ENCODE results near the gene TIFAB. TPM values are rescaled to one million over a fixed set of nuclear protein-coding genes. Genes with fewer than 3 reads are reported as not detected.

The TIFAB gene
- total RNA-seq, 1 experiment from 2014 or later: not detected

GRCh38 chr5:135488727-135489465, 36.7 kb upstream of the TIFAB start:
- Histone ChIP-seq H3K79me2 (ENCODE audit: low read length) (no peaks in the 10 kb centered on the region), H3K9me3 (ENCODE audit: low read length) (no peaks in the 10 kb centered on the region), H3K4me2 (ENCODE audit: low read length) (peak overlapping the region; percentile 85), H4K20me1 (ENCODE audit: low read length) (no peaks in the 10 kb centered on the region), H3K4me3 (ENCODE audit: low read length) (peak overlapping the region; percentile 63), H3F3A (ENCODE audit: low read length, unreplicated experiment) (no peaks in the 10 kb centered on the region), H3K27me3 (ENCODE audit: low read length) (no peaks in the 10 kb centered on the region), H3K4me1 (ENCODE audit: insufficient read depth, low read length) (peaks cover 38% of the 10 kb centered on the region), H2AFZ (ENCODE audit: low read length) (peak overlapping the region; percentile 71), H3K9me2 (replicated peaks; ENCODE audit: low read length) (no peaks in the 10 kb centered on the region), H3K36me3 (ENCODE audit: low read depth, low read length) (no peaks in the 10 kb centered on the region), H3K27ac (ENCODE audit: low read length) (no peak overlapping the region), H3K9ac (ENCODE audit: low read length) (no peak overlapping the region)
- ChIA-PET CTCF (no interaction called here), POLR2A (ENCODE audit: unreplicated experiment) (no interaction called here)
- peak; percentile 76 for DNase-seq
- ATAC-seq: peak; percentile 50
- no TSS peak for BruUV-seq (replicated peaks)
- intact Hi-C loops (cut with micrococcal nuclease): no loop called here
- no peak for TF ChIP-seq EZH2 (IDR thresholded peaks at IDR 0.05; ENCODE audit: low read length, unreplicated experiment)
- TF ChIP-seq EZH2phosphoT487 (IDR thresholded peaks at IDR 0.05; ENCODE audit: borderline replicate concordance, low read length): no peak
- no peak for TF ChIP-seq CTCF (conservative IDR thresholded peaks at IDR 0.05; ENCODE audit: low read depth, low read length)

GRCh38 chr5:135487839-135488514, 35.8 kb upstream of the TIFAB start:
- intact Hi-C loops (cut with micrococcal nuclease): no loop called here
- ChIA-PET CTCF (no interaction called here), POLR2A (ENCODE audit: unreplicated experiment) (no interaction called here)
- BruUV-seq (replicated peaks): no TSS peak
- H3K27ac ChIP-seq (ENCODE audit: low read length): no peak overlapping the region
- H3K4me1 ChIP-seq (ENCODE audit: insufficient read depth, low read length): peaks cover 30% of the 10 kb centered on the region
- no peaks in the 10 kb centered on the region for H3K79me2 ChIP-seq (ENCODE audit: low read length)
- H4K20me1 ChIP-seq (ENCODE audit: low read length): no peaks in the 10 kb centered on the region
- no peak for DNase-seq
- no peaks in the 10 kb centered on the region for H3K9me3 ChIP-seq (ENCODE audit: low read length)
- no peak for ATAC-seq
- no peaks in the 10 kb centered on the region for H3F3A ChIP-seq (ENCODE audit: low read length, unreplicated experiment)
- no peaks in the 10 kb centered on the region for H3K9me2 ChIP-seq (replicated peaks; ENCODE audit: low read length)
- H3K27me3 ChIP-seq (ENCODE audit: low read length): no peaks in the 10 kb centered on the region
- H3K9ac ChIP-seq (ENCODE audit: low read length): no peak overlapping the region
- H3K36me3 ChIP-seq (ENCODE audit: low read depth, low read length): no peaks in the 10 kb centered on the region
- peak overlapping the region; percentile 63; the same call in 1 of the 2 replicates for H3K4me3 ChIP-seq (ENCODE audit: low read length)
- H2AFZ ChIP-seq (ENCODE audit: low read length): peak overlapping the region; percentile 71; the same call in 1 of the 2 replicates
- no peak for TF ChIP-seq EZH2 (IDR thresholded peaks at IDR 0.05; ENCODE audit: low read length, unreplicated experiment)
- no peak for TF ChIP-seq CTCF (conservative IDR thresholded peaks at IDR 0.05; ENCODE audit: low read depth, low read length)
- no peak for TF ChIP-seq EZH2phosphoT487 (IDR thresholded peaks at IDR 0.05; ENCODE audit: borderline replicate concordance, low read length)
- H3K4me2 ChIP-seq (ENCODE audit: low read length): peak overlapping the region; percentile 85

- Histone ChIP-seq H3K27ac (ENCODE audit: low read length) (no peak overlapping the region), H3K4me1 (ENCODE audit: insufficient read depth, low read length) (peaks cover 21% of the 10 kb centered on the region), H3K79me2 (ENCODE audit: low read length) (no peaks in the 10 kb centered on the region), H3K9me2 (replicated peaks; ENCODE audit: low read length) (no peaks in the 10 kb centered on the region), H3K9me3 (ENCODE audit: low read length) (no peaks in the 10 kb centered on the region), H3K4me2 (ENCODE audit: low read length) (no peak overlapping the region), H4K20me1 (ENCODE audit: low read length) (no peaks in the 10 kb centered on the region), H3F3A (ENCODE audit: low read length, unreplicated experiment) (no peaks in the 10 kb centered on the region), H3K9ac (ENCODE audit: low read length) (no peak overlapping the region), H3K4me3 (ENCODE audit: low read length) (no peak overlapping the region), H3K27me3 (ENCODE audit: low read length) (no peaks in the 10 kb centered on the region), H2AFZ (ENCODE audit: low read length) (no peak overlapping the region), H3K36me3 (ENCODE audit: low read depth, low read length) (no peaks in the 10 kb centered on the region)
- no peak for TF ChIP-seq EZH2phosphoT487 (IDR thresholded peaks at IDR 0.05; ENCODE audit: borderline replicate concordance, low read length)
- TF ChIP-seq EZH2 (IDR thresholded peaks at IDR 0.05; ENCODE audit: low read length, unreplicated experiment): no peak
- DNase-seq (no peak), ATAC-seq (no peak)
- POLR2A ChIA-PET (ENCODE audit: unreplicated experiment): no interaction called here
- BruUV-seq (replicated peaks): no TSS peak
- CTCF ChIA-PET: no interaction called here
- intact Hi-C loops (cut with micrococcal nuclease): no loop called here
Measured at GRCh38 chr5:135487037-135487395, 34.9 kb upstream of the TIFAB start.
